ENCODE measurements around the gene ZSWIM5.

ZSWIM5 gene

GRCh38 chr1:45067806-45068205 lies 138.6 kb downstream of the ZSWIM5 start:
- Histone ChIP-seq H3K36me3 (ENCODE audit: control insufficient read depth in 2 of 2, insufficient read depth in 1 of 2, low read length in 2 of 2) (no peaks in the 10 kb centered on the region), H3K4me3 (ENCODE audit: low read depth, low read length) (no peak overlapping the region), H3K4me1 (ENCODE audit: control insufficient read depth, insufficient read depth, low read length) (no peaks in the 10 kb centered on the region), H3K9me3 (ENCODE audit: control insufficient read depth, insufficient read depth, low read depth, low read length) (no peaks in the 10 kb centered on the region), H3K27ac (ENCODE audit: extremely low read depth, low read depth, low read length) (no peak overlapping the region)
- ChIA-PET POLR2A (no interaction called here), CTCF (no interaction called here)
- no peak for TF ChIP-seq HOXD13 (CRISPR knock-in tag; IDR thresholded peaks at IDR 0.05; ENCODE audit: borderline replicate concordance)
- no peak for TF ChIP-seq ZNF280C (tag by site-specific recombination; IDR thresholded peaks at IDR 0.05)
- no peak for TF ChIP-seq TSHZ1 (tag by site-specific recombination; IDR thresholded peaks at IDR 0.05; ENCODE audit: borderline replicate concordance)
- TF ChIP-seq INSM2 (tag by site-specific recombination; IDR thresholded peaks at IDR 0.05), result no peak
- no peak for TF ChIP-seq ZBTB11 (tag by site-specific recombination; conservative IDR thresholded peaks at IDR 0.05; ENCODE audit: low read depth)

- TF ChIP-seq ZNF324 (tag by site-specific recombination; IDR thresholded peaks at IDR 0.05) (no peak), ZBTB26 (tag by site-specific recombination; optimal IDR thresholded peaks at IDR 0.05) (no peak), PATZ1 (tag by site-specific recombination; IDR thresholded peaks at IDR 0.05) (no peak), REPIN1 (tag by site-specific recombination; IDR thresholded peaks at IDR 0.05; ENCODE audit: low read depth) (no peak)
- Histone ChIP-seq H3K27ac (ENCODE audit: extremely low read depth, low read depth, low read length) (no peak overlapping the region), H3K9me3 (ENCODE audit: control insufficient read depth, insufficient read depth, low read depth, low read length) (no peaks in the 10 kb centered on the region), H3K36me3 (ENCODE audit: control insufficient read depth in 2 of 2, insufficient read depth in 1 of 2, low read length in 2 of 2) (no peaks in the 10 kb centered on the region), H3K4me1 (ENCODE audit: control insufficient read depth, insufficient read depth, low read length) (no peaks in the 10 kb centered on the region), H3K4me3 (ENCODE audit: low read depth, low read length) (no peak overlapping the region)
- POLR2A ChIA-PET, result no interaction called here
- CTCF ChIA-PET, result no interaction called here
Observed at GRCh38 chr1:45065083-45065482, 141.3 kb downstream of the ZSWIM5 start.

Measured in HEK293 (cell line).